Endothelial cell of umbilical vein (primary cell): ENCODE measurements around the gene ALG13. TPM values are rescaled to one million over a fixed set of nuclear protein-coding genes. Genes with fewer than 3 reads are reported as not detected.

Experiments
- BruUV-seq: library from RNA; stranded (reverse); fragments of 400-500 nt; replicated peaks from 2 replicates; lab custom pipeline; 2021; lab: Mats Ljungman, UMichigan
- CTCF ChIA-PET: fragments of 300-600, 350-600 bp; sonication (Branson Sonifier 250); formaldehyde crosslinking; loops from one replicate; lab custom pipeline; 2021; ENCODE audit warnings: antibody characterized with exemption, inconsistent platforms; lab: Charles Lee
- POLR2A ChIA-PET: fragments of 300-600, 350-600 bp; sonication (Branson Sonifier 250); formaldehyde crosslinking; loops from one replicate; lab custom pipeline; 2021; ENCODE audit warnings: antibody characterized with exemption, inconsistent platforms; lab: Charles Lee
- DNase-seq: peaks from one replicate; pipeline ENCODE4 v3.0.0-alpha.2; 2011; ENCODE audit warnings: low read depth, low spot score
- FAIRE-seq: peaks from 2 replicates; lab custom pipeline; 2011; peaks lifted over from hg19 to GRCh38; lab: Jason Lieb, UNC
- H2AFZ ChIP-seq: 2 replicates; pipeline ENCODE4 v1.6.0; 2012; ENCODE audit warnings: low read depth, low read length, control low read depth, inconsistent platforms
- H3K27ac ChIP-seq: 2 replicates; pipeline ENCODE4 v1.5.1; 2011; ENCODE audit warnings: low read depth, mild to moderate bottlenecking, control low read depth, low read length, moderate library complexity; ENCODE audit not compliant: insufficient read depth
- H3K27me3 ChIP-seq, 2 experiments: 2 replicates each; pipeline versions ENCODE4 v1.6.0 to v1.6.1; 2011; ENCODE audit warnings: low read length in 2 of 2, mixed read lengths in 1 of 2; ENCODE audit not compliant: control insufficient read depth in 2 of 2, insufficient read depth in 2 of 2
- H3K36me3 ChIP-seq, 2 experiments: 2 replicates in 1 of 2; 3 replicates in 1 of 2; pipeline ENCODE4 v1.5.1; 2011; ENCODE audit warnings: low read length in 2 of 2, mild to moderate bottlenecking in 1 of 2, moderate library complexity in 1 of 2; ENCODE audit not compliant: control insufficient read depth in 2 of 2, insufficient read depth in 2 of 2; ENCODE audit errors: extremely low read depth in 1 of 2
- H3K4me1 ChIP-seq: 3 replicates; pipeline ENCODE4 v1.5.1; 2011; ENCODE audit warnings: mild to moderate bottlenecking, low read length; ENCODE audit not compliant: control insufficient read depth, insufficient read depth; ENCODE audit errors: extremely low read depth
- H3K4me2 ChIP-seq: 2 replicates; pipeline ENCODE4 v1.6.1; 2011; ENCODE audit warnings: low read length, control low read depth, mixed read lengths; ENCODE audit not compliant: insufficient read depth
- H3K4me3 ChIP-seq, 3 experiments: fragments of 200-600 bp in 1 of 3; sonication (generic), shearing (Covaris generic) in 1 of 3; replicated peaks in 1 of 3; 2 replicates each; pipeline ENCODE4 v1.5.1; 2011 to 2016; ENCODE audit warnings: control low read depth in 3 of 3, low read length in 3 of 3, mild to moderate bottlenecking in 2 of 3, inconsistent platforms in 1 of 3, low read depth in 1 of 3, moderate library complexity in 1 of 3; ENCODE audit not compliant: insufficient read depth in 1 of 3
- H3K79me2 ChIP-seq: 2 replicates; pipeline ENCODE4 v1.6.0; 2012; ENCODE audit warnings: low read length, inconsistent platforms; ENCODE audit not compliant: control insufficient read depth, insufficient read depth
- H3K9ac ChIP-seq: replicated peaks from 2 replicates; pipeline ENCODE3; 2011; ENCODE audit warnings: low read length, control low read depth; ENCODE audit not compliant: insufficient read depth; ENCODE audit errors: extremely low read depth
- H3K9me1 ChIP-seq: replicated peaks from 3 replicates; pipeline ENCODE4 v1.6.0; 2011; ENCODE audit warnings: mild to moderate bottlenecking, low read length; ENCODE audit not compliant: control insufficient read depth, insufficient read depth; ENCODE audit errors: extremely low read depth
- H3K9me3 ChIP-seq: replicated peaks from 2 replicates; pipeline ENCODE4 v1.5.1; 2012; ENCODE audit warnings: low read length, inconsistent platforms; ENCODE audit not compliant: control insufficient read depth, insufficient read depth
- H4K20me1 ChIP-seq: replicated peaks from 2 replicates; pipeline ENCODE3; 2011; ENCODE audit warnings: mild to moderate bottlenecking, low read length; ENCODE audit not compliant: control insufficient read depth, insufficient read depth; ENCODE audit errors: extremely low read depth
- CTCF ChIP-seq, 2 donors: IDR thresholded peaks; 1 replicate in 1 of 2; 2 replicates in 1 of 2; pipeline ENCODE4 v1.5.1; 2011; ENCODE audit warnings: low read length in 2 of 2, mild to moderate bottlenecking in 2 of 2, moderate library complexity in 2 of 2, control low read depth in 1 of 2, inconsistent platforms in 1 of 2, low read depth in 1 of 2; ENCODE audit not compliant: insufficient read depth in 1 of 2; ENCODE audit errors: extremely low read depth in 1 of 2
- EZH2 ChIP-seq: IDR thresholded peaks from 2 replicates; pipeline ENCODE4 v1.6.1; 2012; ENCODE audit warnings: borderline replicate concordance, low read depth, mild to moderate bottlenecking, moderate library complexity, low read length, inconsistent platforms; ENCODE audit not compliant: severe bottlenecking
- FOS ChIP-seq: IDR thresholded peaks from 2 replicates; pipeline ENCODE4 v1.6.1; 2011; ENCODE audit warnings: mild to moderate bottlenecking, low read length, moderate library complexity, borderline replicate concordance; ENCODE audit not compliant: insufficient read depth
- GATA2 ChIP-seq: IDR thresholded peaks from 2 replicates; pipeline ENCODE4 v1.7.0; 2011; ENCODE audit warnings: low read depth, mild to moderate bottlenecking, moderate library complexity, mixed read lengths, low read length; ENCODE audit not compliant: insufficient read length, insufficient read depth
- JUN ChIP-seq: IDR thresholded peaks from 2 replicates; pipeline ENCODE4 v1.6.1; 2011; ENCODE audit warnings: borderline replicate concordance, low read depth; ENCODE audit not compliant: insufficient read length, insufficient read depth
- MAX ChIP-seq: IDR thresholded peaks from 2 replicates; pipeline ENCODE4 v1.6.1; 2011; ENCODE audit not compliant: insufficient read depth, insufficient read length
- MYC ChIP-seq: IDR thresholded peaks from one replicate; pipeline ENCODE4 v1.6.1; 2011; ENCODE audit warnings: mild to moderate bottlenecking, low read depth, low read length
- POLR2A ChIP-seq: IDR thresholded peaks from 2 replicates; pipeline ENCODE4 v1.6.1; 2012; ENCODE audit warnings: low read depth, mild to moderate bottlenecking, control low read depth, low read length
- POLR2AphosphoS5 ChIP-seq: IDR thresholded peaks from 2 replicates; pipeline ENCODE4 v1.6.1; 2012; ENCODE audit warnings: low read depth, mild to moderate bottlenecking, control low read depth, low read length, moderate library complexity; ENCODE audit not compliant: insufficient read depth
- dilution Hi-C: fragments of 300-500 bp; cut with MboI; formaldehyde crosslinking; loops from one replicate; pipeline ENCODE4 v1.15.0; 2019; ENCODE audit warnings: low sequenced_read_pairs; ENCODE audit not compliant: extremely low pct_ligation_motif_present
- intact Hi-C: fragments of 100-400 bp; cut with micrococcal nuclease; formaldehyde crosslinking; loops from one replicate; pipeline ENCODE4 v1.10.0; 2022
- polyA plus RNA-seq, 4 experiments: library from polyadenylated mRNA; depleted of rRNA in 3 of 4; stranded (reverse) in 3 of 4; unstranded in 1 of 4; fragments of >200 nt; gene quantifications; 2 replicates each; pipeline versions ENCODE4 v1.2.1 to v1.2.3, GENCODE V29; 2011 to 2012; ENCODE audit warnings: missing spikeins in 1 of 4
- total RNA-seq: library from RNA; stranded (reverse); gene quantifications from 2 replicates; pipeline ENCODE4 v1.2.3, GENCODE V29; 2021

Gene ALG13
- total and polyA plus RNA-seq, 2 donors (not counting 3 experiments of a cell fraction or from before 2014, with no cell fraction given), result 37.9 to 59.2 TPM

- Histone ChIP-seq H2AFZ (no peak overlapping the region), H3K4me1 (no peaks in the 10 kb centered on the region), H4K20me1 (no peaks in the 10 kb centered on the region), H3K27ac (no peak overlapping the region), H3K9me1 (no peaks in the 10 kb centered on the region), H3K9me3 (no peaks in the 10 kb centered on the region), H3K36me3 (no peaks in the 10 kb centered on the region), H3K4me2 (no peak overlapping the region), H3K9ac (no peak overlapping the region), H3K79me2 (no peaks in the 10 kb centered on the region), H3K27me3 (no peaks in the 10 kb centered on the region), H3K4me3 (no peak overlapping the region)
- CTCF ChIA-PET, result no interaction called here
- POLR2A ChIA-PET, result no interaction called here
- intact Hi-C loops (no loop called here), dilution Hi-C loops (no loop called here)
- FAIRE-seq, result no peak
- TF ChIP-seq MAX (no peak), POLR2AphosphoS5 (no peak), POLR2A (no peak), FOS (no peak), EZH2 (no peak), JUN (no peak), GATA2 (no peak), MYC (no peak), CTCF (IDR thresholded peaks at IDR 0.05; ENCODE audit: extremely low read depth in 1 of 2, insufficient read depth in 1 of 2, low read depth in 1 of 2, low read length in 2 of 2) (no peak)
- DNase-seq, result no peak
- no TSS peak for BruUV-seq
Measured at GRCh38 chrX:111761578-111762135, 80.7 kb downstream of the ALG13 start.
